GM21367 (cell line): ENCODE results near the gene ISG20.
A peak's percentile ranks its signal among the peaks of the same experiment; 100 is the strongest.

Experiments
- ATAC-seq: cut with Tn5 transposase; IDR thresholded peaks from one replicate; pipeline ENCODE4 v1.9.1; 2021; ENCODE audit not compliant: unreplicated experiment

Gene ISG20

DNA sequence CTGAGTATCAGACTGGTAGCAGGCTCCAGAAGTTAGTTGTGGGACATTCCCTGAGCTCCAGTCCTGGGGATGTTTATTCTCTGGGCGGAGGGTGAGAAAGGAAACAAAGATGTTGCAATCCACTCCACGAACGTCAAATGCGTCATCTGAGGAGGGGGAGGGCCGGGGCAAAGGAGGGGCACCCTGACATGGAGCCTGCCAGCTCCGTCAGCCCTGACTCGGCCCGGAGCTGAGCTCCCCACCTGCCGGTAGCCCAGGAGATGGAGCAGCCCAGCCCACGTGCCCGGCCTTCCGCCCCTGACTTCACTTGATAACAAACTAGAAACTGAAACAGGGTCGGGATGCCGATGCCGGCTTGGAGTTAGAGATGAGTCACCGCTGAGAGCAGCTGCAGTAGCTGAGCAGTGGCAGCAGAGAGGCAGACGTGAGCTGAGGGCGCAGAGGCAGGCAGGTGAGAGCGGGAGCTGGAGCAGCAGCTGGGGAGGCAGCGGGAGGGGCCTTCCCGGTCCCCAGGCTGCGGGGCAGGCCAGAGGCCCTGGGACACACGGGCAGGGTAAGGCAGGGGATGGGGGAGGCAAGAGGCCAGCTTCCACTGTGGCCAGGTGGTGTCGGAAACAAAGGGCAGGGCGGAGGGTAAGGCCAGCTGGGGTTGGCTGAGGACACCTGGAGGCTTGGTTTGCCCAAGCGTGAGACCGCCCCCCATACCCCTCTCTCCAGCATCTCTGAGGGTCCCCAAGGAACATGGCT lies at the start of gene ISG20:
Gene ISG20, plus strand, starts transcription at position 391 of the 747 bp plus-strand sequence. Its CDS starts 351 bp downstream, at position 742.
- ATAC-seq: peak; percentile 60

DNA sequence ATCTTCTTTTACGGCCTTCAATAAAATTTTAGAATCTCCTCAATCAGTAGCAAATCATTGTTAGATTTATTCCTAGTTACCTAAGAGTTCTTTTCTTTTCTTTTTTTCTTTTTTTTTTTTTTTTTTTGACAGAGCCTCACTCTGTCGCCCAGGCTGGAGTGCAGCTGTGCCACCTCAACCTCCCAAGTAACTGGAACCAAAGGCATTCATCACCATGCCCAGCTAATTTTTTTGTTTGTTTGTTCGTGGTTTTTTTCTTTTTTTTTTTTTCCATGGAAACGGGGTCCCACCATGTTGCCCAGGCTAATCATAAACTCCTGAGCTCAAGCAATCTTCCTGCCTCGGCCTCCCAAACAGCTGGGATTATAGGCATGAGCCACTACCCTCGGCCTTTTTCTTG lies 48.1 kb upstream of the ISG20 start:
- no peak for ATAC-seq

GRCh38 chr15:88591384-88591783 lies 47.4 kb upstream of the ISG20 start:
- no peak for ATAC-seq

GRCh38 chr15:88603885-88604284 lies 34.9 kb upstream of the ISG20 start:
- ATAC-seq: no peak

GRCh38 chr15:88604381-88605188 lies 34.2 kb upstream of the ISG20 start:
- ATAC-seq: no peak

- ATAC-seq: no peak
Measured at GRCh38 chr15:88605189-88606069, 33.4 kb upstream of the ISG20 start.

GRCh38 chr15:88606070-88606794 lies 32.6 kb upstream of the ISG20 start:
- no peak for ATAC-seq

DNA sequence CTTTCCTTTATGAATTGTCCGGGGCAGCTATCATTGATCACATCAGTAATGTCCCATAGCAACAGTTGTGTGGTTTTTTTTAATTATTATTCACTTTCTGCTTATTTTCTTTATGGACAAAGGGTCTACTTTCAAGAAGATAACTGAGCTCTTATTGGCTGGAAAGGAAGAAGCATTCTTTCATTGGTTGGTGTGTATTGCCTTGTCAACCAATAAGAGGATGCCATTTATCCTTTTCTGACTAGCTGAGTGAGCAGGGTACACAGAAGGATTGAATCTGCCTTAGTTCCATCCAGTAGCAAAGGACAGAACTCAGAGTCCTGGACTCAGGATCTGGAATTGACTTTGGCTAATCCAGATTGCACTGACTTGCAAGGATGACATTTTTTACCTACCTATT lies 30.9 kb upstream of the ISG20 start:
- ATAC-seq: no peak

- no peak for ATAC-seq
Measured at GRCh38 chr15:88608607-88609181, 30.1 kb upstream of the ISG20 start.

GRCh38 chr15:88609344-88610090 lies 29.3 kb upstream of the ISG20 start:
- ATAC-seq: no peak

DNA sequence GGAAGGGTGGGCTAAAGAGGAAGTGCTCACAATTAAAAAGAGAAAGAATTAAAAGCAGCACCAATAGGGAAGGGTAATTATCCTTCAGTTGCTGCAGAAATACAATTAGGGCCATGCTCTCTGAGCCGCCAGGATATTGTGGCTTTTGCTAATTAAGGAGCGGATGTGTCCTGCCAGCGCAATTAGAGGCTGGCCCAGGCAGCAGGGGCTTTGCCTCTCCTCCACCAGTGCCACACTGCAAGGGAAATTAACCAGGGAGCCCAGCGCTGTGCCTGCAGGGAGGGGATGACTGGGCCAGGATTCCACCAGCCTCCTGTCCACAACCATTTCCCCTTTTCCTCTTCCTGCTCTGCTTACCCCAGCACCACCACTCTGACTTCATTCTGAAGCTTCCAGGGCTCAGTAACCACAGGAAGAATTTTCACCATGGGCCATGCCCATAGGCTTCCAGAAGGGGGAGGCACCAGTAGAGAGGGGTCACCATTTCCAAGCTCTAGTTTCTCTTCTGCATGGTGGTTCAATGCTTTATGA lies 28.1 kb upstream of the ISG20 start:
- no peak for ATAC-seq

DNA sequence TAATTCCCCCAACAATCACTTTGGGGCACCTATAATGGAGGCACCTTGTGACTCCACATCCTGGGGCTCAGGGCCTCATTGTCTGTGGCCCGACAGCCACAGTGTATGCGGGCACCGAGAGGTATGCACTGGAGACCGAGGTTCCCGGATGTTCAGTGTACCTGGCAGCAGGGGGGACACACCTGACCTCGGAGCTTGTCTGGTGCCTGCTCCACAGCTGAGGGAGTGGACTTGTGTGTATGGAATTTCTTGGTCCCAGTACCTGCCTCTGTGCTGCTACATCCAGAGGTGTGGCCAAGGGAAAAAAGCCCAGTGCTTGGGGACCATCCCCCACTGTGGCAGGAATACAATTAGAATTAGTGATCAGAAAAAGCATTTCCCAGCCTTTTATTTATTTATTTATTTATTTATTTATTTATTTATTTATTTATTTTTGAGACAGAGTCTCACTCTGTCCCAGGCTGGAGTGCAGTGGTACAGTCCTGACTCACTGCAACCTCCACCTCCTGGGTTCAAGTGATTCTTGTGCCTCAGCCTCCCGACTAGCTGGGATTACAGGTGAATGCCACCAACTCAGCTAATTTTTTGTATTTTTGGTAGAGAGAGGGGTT lies 26.5 kb upstream of the ISG20 start:
- no peak for ATAC-seq

DNA sequence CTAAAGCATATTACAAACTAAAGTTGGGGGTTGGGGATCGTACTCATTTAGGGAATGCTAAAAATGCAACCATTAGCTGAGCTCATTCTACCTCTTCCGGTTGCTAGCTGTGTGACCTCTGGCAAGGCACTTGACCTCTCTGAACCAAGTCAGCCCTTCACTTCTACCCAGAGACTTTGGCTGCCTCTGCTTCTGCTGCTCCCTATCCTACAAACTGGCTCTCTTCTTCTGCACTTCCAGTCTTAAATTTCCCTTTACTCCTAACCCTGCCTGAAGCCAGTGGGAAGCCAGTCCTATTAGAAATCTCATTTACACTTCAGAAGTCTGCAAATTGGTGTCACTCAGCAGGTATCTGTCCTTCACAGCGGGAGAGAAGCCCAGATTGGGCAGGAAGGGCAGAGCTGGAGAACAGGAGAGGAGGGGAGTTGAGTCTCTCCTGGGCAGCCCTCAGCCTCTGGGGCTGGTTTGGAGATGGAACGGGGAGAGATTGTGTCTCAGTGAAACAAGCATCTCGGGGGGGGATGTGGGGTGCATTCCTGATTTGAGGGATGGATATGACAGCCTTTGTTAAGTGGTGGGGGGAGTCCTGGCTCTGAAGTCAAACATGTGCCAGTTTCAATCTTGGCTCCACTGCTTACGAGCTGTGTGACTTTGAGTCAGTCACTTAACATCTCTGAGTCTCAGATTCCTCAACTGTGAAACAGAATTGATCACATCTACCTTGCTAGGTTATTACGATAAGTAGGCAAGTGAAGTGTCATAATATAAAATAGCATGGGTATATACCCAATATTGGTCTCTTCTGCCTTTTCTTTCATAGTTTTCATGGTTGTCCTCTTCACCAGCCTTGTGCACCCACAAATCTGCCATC lies 25.5 kb upstream of the ISG20 start:
- ATAC-seq: no peak

GRCh38 chr15:88615303-88616107 lies 23.3 kb upstream of the ISG20 start:
- no peak for ATAC-seq

DNA sequence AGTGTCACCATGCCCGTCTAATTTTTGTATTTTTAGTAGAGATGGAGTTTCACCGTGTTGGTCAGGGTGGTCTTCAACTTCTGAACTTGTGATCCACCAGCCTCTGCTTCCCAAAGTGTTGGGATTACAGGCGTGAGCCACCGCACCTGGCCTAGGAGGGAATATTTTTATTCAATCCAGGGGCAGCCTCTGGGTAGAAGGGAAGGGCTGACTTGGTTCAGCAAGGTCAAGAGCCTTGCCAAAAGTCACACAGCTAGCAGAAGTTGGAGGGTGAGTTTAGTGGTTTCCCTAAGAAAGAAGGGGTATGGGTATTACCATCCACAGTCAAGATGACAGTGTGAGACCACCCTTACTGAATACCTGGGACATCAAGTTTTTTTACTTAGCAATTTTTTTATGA lies 22.6 kb upstream of the ISG20 start:
- ATAC-seq: no peak

DNA sequence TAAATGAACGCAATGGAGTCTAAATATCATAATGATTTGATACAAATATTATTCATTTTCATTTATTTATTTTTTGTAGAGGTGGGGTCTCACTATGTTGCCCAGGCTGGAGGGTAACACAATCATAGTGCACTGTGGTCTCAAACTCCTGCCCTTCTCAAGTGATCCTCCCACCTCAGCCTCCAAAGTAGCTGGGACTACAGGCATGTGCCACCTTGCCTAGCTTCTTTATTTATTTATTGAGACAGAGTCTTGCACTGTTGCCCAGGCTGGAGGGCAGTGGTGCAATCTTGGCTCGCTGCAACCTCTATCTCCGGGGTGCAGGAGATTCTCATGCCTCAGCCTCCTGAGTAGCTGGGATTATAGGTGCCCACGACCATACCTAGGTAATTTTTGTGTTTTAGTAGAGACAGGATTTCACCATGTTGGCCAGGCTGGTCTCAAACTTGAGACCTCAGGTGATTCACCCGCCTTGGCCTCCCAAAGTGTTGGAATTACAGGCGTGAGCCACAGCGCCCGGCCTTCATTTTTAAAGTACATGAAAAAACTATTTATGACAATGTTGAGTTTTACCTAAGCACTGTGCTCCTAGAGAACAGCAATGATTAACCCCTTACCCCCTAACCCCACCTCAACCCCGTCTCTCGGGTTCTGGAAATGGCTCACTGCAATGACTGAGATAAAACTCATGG lies 21.6 kb upstream of the ISG20 start:
- ATAC-seq: no peak

- ATAC-seq: no peak
Measured at GRCh38 chr15:88617790-88618189, 21.0 kb upstream of the ISG20 start.
